ENCODE measurements around the gene IL34. TPM values are rescaled to one million over a fixed set of nuclear protein-coding genes. Genes with fewer than 3 reads are reported as not detected.

Gene IL34
- not detected for total RNA-seq

DNA sequence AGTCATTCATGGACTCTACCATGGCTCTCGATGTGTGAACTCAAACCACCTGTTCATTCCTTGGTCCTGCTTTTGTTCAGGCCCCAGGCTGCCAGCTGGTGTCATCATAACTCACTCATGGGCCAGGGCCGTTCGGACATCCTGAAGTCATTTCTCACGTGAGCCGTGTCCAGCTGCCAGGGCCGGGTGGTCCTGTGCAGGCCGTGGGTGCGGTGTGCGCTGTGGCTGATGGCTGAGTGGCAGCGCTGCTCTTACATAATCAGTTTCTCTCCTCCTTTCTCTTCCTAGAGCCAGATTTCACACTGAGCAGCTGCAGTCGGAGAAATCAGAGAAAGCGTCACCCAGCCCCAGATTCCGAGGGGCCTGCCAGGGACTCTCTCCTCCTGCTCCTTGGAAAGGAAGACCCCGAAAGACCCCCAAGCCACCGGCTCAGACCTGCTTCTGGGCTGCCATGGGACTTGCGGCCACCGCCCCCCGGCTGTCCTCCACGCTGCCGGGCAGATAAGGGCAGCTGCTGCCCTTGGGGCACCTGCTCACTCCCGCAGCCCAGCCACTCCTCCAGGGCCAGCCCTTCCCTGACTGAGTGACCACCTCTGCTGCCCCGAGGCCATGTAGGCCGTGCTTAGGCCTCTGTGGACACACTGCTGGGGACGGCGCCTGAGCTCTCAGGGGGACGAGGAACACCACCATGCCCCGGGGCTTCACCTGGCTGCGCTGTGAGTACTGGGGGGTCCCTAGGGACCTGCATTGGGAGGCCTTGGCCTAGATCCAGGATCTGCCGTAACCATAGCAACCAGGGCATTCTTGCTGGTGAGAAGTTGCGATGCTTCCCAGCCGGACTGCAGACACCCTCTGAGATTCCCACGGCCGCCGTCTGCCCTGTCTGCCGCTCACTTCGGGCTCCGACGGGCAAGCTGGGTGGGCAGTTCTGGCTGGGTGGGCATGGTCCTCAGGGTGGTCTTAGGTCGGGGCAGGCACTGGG, at the start of gene IL34:
IL34 (plus strand) TSS at position 300 of the 982 bp plus-strand sequence; CDS start at position 689, 389 bp downstream.
- Mint-ChIP-seq H3K27ac (no peak within 1 kb of the TSS), H3K4me3 (no peak within 1 kb of the TSS), H3K9me3 (no peaks in the 10 kb centered on the region), H3K4me1 (ENCODE audit: low read depth) (no peaks in the 10 kb centered on the region), H3K36me3 (ENCODE audit: low read depth) (no peaks in the 10 kb centered on the region), H3K27me3 (ENCODE audit: low read depth) (no peaks in the 10 kb centered on the region)
- intact Hi-C loops (cut with micrococcal nuclease): no loop called here
- no peak for DNase-seq
- CTCF ChIA-PET: interaction anchor here (0.5 kb wide), 1 partner anchor 125 kb away, joined by 3 read pairs; no protein-coding TSS in a partner anchor

DNA sequence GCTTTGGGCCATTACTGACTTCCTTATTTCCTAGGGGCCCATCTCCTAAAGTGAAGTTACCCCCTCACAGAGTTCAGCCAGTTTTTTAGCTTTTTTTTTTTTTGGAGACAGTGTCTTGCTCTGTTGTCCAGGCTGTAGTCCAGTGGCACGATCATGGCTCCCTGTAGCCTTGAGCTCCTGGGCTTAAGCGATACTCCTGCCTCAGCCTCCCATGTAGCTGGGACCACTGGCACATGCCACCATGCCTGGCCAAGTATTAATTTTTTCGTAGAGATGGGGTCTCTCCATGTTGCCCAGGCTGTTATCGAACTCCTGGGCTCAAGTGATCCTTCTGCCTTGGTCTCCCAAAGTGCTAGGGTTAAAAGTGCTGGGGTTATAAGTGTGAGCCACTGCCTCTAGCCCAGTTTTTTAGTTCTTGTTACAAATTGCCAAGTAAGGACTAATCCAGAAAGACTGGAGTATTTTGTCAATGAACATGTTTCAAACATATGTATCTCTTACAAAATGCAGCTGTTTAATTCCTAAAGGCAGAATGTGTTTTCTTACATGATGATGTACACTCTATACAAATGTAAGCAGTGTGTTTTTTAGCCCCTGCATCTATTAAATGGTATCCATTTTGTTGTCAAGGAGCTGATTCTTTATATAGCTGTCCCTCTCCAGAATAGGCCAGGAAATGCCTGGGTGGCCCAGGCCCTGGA, 49.1 kb upstream of the IL34 start:
- CTCF ChIA-PET: interaction anchor here (0.6 to 0.9 kb wide), 3 partner anchors 39 to 458 kb away, joined by 3 to 5 read pairs (median 4); no protein-coding TSS in a partner anchor
- DNase-seq: no peak
- no peaks in the 10 kb centered on the region for H3K4me1 Mint-ChIP-seq (ENCODE audit: low read depth)

DNA sequence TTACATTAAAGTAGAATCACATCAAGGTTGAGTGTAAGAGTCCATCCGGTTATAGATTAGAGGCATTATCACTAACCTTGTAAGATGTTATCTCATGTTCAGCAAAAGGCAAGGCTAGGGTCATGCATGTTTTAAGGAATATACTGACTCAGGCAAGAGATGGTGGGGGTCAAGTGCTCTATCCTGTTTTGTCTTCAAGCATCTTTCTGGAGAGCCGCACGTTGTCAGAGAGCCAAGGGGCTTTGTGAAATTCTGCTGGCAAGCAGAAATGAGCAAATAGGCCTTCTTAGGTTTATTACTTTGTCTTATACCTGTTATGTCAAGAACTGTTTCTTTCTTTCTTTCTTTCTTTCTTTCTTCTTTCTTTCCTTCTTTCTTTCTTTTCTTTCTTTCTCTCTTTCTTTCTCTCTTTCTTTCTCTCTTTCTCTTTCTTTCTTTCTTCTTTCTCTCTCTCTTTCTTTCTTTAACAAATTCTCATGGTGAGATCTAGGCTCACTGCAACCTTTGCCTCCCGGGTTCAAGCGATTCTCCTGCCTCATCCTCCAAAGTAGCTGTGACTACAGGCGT, 47.3 kb upstream of the IL34 start:
- H3K36me3 Mint-ChIP-seq (ENCODE audit: low read depth): no peaks in the 10 kb centered on the region
- DNase-seq: no peak
- H3K27me3 Mint-ChIP-seq (ENCODE audit: low read depth): no peaks in the 10 kb centered on the region
- CTCF ChIA-PET: no interaction called here
- H3K9me3 Mint-ChIP-seq: no peaks in the 10 kb centered on the region
- H3K4me1 Mint-ChIP-seq (ENCODE audit: low read depth): no peaks in the 10 kb centered on the region
- H3K27ac Mint-ChIP-seq: no peak overlapping the region
- intact Hi-C loops (cut with micrococcal nuclease): no loop called here
- no peak overlapping the region for H3K4me3 Mint-ChIP-seq

More for the DNA sequence above, 49.1 kb upstream of the IL34 start:
- Mint-ChIP-seq H3K4me3 (no peak overlapping the region), H3K27ac (no peak overlapping the region), H3K9me3 (no peaks in the 10 kb centered on the region), H3K36me3 (ENCODE audit: low read depth) (no peaks in the 10 kb centered on the region), H3K27me3 (ENCODE audit: low read depth) (no peaks in the 10 kb centered on the region)
- intact Hi-C loops (cut with micrococcal nuclease): no loop called here

DNA sequence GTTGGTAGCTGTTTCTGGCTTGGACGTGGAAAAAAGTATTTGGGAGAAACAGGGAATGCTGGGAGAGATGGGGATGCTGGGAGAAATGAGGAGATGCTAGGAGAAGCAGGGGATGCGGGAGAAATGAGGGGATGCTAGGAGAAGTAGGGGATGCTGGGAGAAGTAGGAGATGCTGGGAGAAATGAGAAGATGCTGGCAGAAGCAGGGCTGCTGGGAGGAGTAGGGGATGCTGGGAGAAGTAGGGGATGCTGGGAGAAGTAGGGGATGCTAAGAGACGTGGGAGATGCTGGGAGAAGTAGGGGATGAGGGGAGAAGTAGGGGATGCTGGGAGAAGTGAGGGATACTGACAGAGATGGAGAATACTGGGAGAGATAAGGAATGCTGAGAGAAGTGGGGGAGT, 45.6 kb upstream of the IL34 start:
- Mint-ChIP-seq H3K27ac (no peak overlapping the region), H3K4me3 (no peak overlapping the region), H3K27me3 (ENCODE audit: low read depth) (no peaks in the 10 kb centered on the region), H3K4me1 (ENCODE audit: low read depth) (no peaks in the 10 kb centered on the region), H3K36me3 (ENCODE audit: low read depth) (no peaks in the 10 kb centered on the region), H3K9me3 (no peaks in the 10 kb centered on the region)
- no peak for DNase-seq
- intact Hi-C loops (cut with micrococcal nuclease): no loop called here
- CTCF ChIA-PET: no interaction called here

DNA sequence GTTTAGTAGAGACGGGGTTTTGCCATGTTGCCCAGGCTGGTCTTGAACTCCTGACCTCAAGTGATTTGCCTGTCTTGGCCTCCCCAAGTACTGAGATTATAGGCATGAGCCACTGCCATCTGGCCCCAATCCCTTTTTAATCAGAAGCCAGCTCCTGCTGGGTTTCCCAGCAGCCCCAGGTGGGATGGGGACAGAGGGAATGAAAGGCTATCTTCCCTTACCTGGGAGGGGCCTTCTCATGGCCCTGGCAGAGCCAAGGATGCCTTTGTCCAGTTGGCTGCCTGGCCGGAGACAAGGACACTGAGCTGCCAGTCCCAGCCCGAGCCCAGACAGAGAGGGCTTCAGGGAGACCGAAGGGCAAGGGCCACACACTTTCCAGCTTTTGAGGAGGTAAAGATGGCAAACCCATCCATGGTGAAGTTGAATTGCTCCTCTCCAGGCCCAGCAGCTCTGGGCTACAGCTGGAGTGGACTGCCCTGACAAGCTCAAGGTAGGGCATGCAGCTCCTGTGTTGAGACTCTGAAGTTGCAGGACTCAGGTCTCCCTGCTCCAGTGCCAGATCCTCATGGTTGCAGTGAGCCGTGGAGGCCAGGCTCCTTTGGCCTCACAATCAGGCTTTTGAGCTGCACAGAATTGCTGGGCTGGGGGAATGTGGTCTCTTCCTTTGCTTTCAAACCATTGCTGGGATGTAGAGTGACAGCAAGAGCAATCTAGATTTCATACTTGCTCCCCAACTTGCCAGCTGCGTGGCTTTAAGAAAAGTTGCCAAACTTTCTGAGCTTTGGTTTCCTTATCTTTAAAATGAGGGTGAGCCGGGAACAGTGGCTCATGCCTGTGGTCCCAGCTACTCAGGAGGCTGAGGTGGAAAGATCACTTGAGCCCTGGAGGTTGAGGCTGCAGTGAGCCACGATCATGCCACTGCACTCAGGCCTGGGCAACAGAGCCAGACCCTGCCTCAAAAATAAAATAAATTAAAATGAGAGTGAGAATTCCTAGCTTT, 44.5 kb upstream of the IL34 start:
- CTCF ChIA-PET: interaction anchor here (0.6 to 1.4 kb wide), 2 partner anchors 50 to 169 kb away, joined by 5 to 6 read pairs; no protein-coding TSS in a partner anchor
- intact Hi-C loops (cut with micrococcal nuclease): no loop called here
- Mint-ChIP-seq H3K9me3 (no peaks in the 10 kb centered on the region), H3K4me1 (ENCODE audit: low read depth) (no peaks in the 10 kb centered on the region), H3K36me3 (ENCODE audit: low read depth) (no peaks in the 10 kb centered on the region), H3K4me3 (no peak overlapping the region), H3K27ac (no peak overlapping the region), H3K27me3 (ENCODE audit: low read depth) (no peaks in the 10 kb centered on the region)
- no peak for DNase-seq

DNA sequence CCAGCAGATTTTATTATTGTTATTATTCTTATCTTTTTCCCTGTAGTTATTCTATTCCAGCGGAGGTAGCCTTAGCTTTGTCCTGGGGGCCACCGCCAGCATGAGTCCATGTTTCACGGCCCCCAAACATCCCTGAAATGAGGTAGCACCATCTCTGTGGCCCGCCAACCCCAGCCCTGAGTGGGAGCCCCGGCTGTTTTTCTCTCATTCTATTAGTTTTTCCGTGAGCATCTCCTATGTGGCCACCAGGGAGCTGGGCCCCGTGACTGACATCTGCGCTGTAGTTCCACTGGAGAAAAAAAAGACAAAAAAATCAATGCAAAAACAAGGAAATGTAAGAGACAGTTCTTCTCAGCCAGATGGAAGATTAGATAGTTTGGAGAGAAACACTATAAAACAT, 43.5 kb upstream of the IL34 start:
- Mint-ChIP-seq H3K27me3 (ENCODE audit: low read depth) (no peaks in the 10 kb centered on the region), H3K9me3 (no peaks in the 10 kb centered on the region), H3K4me1 (ENCODE audit: low read depth) (no peaks in the 10 kb centered on the region), H3K36me3 (ENCODE audit: low read depth) (no peaks in the 10 kb centered on the region), H3K27ac (no peak overlapping the region), H3K4me3 (no peak overlapping the region)
- intact Hi-C loops (cut with micrococcal nuclease): no loop called here
- DNase-seq: no peak
- CTCF ChIA-PET: interaction anchor here (0.6 kb wide), 1 partner anchor 87 kb away, joined by 3 read pairs; no protein-coding TSS in a partner anchor

DNA sequence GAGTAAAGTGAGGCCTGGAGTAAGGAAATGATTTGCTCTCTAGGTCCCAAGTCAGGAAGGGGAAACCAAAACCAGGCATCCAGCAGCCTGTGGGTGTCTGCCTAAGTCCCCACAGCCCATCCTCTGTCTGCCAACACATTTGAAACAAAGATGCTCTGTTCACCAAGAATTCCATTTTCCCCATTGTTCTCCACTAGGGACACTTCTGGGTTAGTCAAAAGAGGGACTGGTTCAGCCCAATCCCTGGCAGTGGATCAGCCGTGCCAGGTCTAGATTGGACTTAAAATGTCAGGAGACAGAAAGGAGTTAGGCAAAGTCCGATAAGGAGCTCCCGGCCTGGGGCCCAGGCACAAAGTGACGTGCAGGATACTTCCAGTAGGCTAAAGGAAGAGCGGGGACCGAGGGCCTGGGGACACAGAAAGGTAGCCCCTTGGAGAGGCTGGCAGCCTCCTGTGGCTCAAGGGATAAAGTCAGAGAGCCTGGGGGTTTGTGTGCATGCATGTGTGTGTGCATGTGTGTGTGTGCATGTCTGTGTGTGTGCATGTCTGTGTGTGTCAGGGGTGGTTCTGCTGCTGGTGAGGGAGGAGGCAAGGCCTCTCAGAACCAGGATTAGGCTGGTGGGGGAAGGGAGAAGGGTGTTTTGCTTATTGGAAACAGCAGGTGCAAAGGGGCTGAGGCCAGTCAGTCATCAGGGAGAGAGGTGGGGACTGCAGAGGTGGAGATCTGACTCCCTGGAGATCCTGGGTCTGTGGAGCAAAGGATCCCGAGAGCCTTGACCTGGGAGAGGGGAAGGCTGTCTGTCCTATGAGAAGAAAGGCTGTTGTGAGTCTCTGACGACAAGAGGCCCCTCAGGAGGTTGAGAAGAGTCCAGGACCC, 41.7 kb upstream of the IL34 start:
- CTCF ChIA-PET: no interaction called here
- Mint-ChIP-seq H3K4me3 (no peak overlapping the region), H3K4me1 (ENCODE audit: low read depth) (no peaks in the 10 kb centered on the region), H3K27me3 (ENCODE audit: low read depth) (no peaks in the 10 kb centered on the region), H3K27ac (no peak overlapping the region), H3K9me3 (no peaks in the 10 kb centered on the region), H3K36me3 (ENCODE audit: low read depth) (no peaks in the 10 kb centered on the region)
- no peak for DNase-seq
- intact Hi-C loops (cut with micrococcal nuclease): no loop called here

DNA sequence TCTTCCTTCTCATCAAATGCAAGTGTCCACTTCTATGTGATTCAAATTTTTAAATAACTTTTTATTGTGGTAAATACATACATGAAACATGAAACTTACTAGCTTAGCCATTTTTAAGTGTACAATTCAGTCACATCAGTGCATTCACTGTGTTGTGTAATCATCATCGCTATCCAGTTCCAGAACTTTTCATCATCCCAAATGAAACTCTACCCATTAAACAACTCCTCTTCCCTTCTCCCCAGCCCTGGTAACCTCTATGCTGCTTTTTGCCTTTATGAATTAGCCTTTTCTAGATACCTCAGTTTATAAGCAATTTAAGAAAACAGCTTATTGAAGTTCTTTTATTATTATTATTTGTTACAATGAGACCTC, 41.1 kb upstream of the IL34 start:
- intact Hi-C loops (cut with micrococcal nuclease): no loop called here
- Mint-ChIP-seq H3K4me1 (ENCODE audit: low read depth) (no peaks in the 10 kb centered on the region), H3K9me3 (no peaks in the 10 kb centered on the region), H3K4me3 (no peak overlapping the region), H3K36me3 (ENCODE audit: low read depth) (no peaks in the 10 kb centered on the region), H3K27ac (no peak overlapping the region), H3K27me3 (ENCODE audit: low read depth) (no peaks in the 10 kb centered on the region)
- CTCF ChIA-PET: no interaction called here
- no peak for DNase-seq

DNA sequence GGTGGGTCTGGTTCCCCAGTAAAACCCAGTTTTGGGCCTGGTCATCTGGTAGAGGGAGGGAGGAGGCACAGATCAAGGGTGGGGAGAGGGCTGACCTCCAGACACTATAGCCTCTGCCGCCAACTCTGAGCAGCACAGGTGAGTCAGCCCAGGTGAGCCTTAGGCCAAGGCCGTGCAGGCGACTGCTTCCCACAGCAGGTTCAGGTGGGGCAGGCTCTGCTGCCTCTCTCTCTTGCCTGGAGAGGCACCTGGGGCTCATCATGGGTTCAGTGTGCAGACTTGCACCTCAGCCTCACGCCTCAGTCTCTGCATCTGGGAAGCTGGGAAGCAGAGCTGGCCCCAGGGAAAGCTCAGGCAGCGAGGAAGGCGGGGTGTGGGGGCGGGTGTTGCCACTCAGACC, 37.8 kb upstream of the IL34 start:
- Mint-ChIP-seq H3K4me3 (no peak overlapping the region), H3K9me3 (no peaks in the 10 kb centered on the region), H3K36me3 (ENCODE audit: low read depth) (no peaks in the 10 kb centered on the region), H3K27me3 (ENCODE audit: low read depth) (no peaks in the 10 kb centered on the region), H3K4me1 (ENCODE audit: low read depth) (no peaks in the 10 kb centered on the region), H3K27ac (no peak overlapping the region)
- intact Hi-C loops (cut with micrococcal nuclease): no loop called here
- no peak for DNase-seq
- CTCF ChIA-PET: interaction anchor here (0.6 kb wide), 1 partner anchor 30 kb away, joined by 5 read pairs; no protein-coding TSS in a partner anchor

DNA sequence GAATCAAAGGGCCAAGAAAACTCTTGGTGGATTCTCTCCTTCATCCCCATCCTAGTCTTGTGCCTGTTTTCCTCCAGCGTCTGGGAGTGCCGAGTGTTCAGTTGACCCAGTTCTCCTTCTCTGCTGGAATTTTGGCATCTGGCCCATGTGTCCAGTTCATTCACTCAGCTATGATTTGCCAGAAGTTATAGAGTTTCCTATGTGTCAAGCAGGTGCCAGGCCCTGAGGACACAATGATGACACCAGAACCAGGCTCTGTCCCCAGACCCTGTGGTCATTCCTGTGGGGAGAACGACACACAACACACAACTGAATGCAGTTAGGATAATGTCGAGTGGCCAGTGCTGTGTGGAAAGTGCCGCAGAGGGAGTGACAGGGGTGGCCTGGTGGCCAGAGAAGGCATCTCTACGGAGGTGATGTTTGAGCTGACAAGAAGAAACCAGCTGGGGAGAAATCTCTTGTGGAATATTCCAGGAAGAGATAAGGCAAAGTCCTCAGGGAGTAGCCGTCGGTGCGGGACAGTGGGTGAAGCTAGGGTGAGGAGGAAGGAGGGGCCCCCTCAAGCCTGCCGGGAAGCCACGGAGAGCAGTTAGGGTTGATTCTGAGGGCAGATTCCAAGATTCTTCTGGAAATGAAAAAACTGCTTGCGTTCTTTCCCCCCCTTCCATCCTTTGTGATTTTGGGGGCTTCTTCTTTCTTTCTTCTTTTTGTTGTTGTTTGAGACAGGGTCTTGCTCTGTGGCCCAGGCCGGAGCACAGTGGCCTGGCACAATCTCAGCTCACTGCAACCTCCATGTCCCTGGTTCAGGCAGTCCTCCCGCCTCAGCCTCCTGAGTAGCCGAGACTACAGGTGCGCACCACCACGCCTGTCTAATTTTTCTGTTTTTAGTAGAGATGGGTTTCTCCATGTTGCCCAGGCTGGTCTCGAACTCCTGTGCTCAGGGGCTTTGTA, 35.8 kb upstream of the IL34 start:
- intact Hi-C loops (cut with micrococcal nuclease): no loop called here
- Mint-ChIP-seq H3K27me3 (ENCODE audit: low read depth) (no peaks in the 10 kb centered on the region), H3K36me3 (ENCODE audit: low read depth) (no peaks in the 10 kb centered on the region), H3K4me1 (ENCODE audit: low read depth) (no peaks in the 10 kb centered on the region), H3K4me3 (no peak overlapping the region), H3K9me3 (no peaks in the 10 kb centered on the region), H3K27ac (no peak overlapping the region)
- CTCF ChIA-PET: interaction anchor here (1.0 kb wide), 1 partner anchor 161 kb away, joined by 4 read pairs; no protein-coding TSS in a partner anchor
- DNase-seq: no peak

All from activated naive CD4-positive, alpha-beta T cell treated with anti-CD3 and anti-CD28 coated beads for 36 hours (primary cell).